ENCODE results near the gene STAP2. TPM values are rescaled to one million over a fixed set of nuclear protein-coding genes. Genes with fewer than 3 reads are reported as not detected.

The STAP2 gene
- polyA plus RNA-seq, 1 experiment = 5.3 TPM

DNA sequence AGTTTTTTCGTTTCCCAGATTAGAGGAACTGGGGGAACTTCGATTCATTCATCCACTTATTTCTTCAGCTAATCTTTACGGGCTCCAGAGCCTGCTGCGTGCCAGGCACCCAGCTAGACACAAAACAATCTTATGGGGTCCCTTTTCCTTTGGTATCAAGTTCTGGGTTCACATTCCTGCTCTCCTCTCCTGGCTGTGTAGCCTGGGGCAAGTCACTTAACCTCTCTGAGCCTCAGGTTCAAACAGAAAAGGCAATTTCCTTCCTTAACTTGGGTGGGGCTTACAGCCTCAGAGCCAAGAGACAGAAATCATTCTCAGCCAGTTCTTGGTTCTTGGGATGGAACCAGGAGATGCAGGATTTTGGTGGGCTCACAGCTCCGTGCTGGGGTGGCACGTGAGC lies 53.7 kb downstream of the STAP2 start:
- Histone ChIP-seq H3K4me3 (ENCODE audit: low read depth, low read length) (no peak overlapping the region), H3K9me3 (ENCODE audit: control insufficient read depth, insufficient read depth, low read length) (peaks cover 1% of the 10 kb centered on the region; the same call in 1 of the 2 replicates), H3K27ac (ENCODE audit: low read depth, low read length) (no peak overlapping the region), H3K27me3 (ENCODE audit: control insufficient read depth, insufficient read depth, low read length) (peaks cover 24% of the 10 kb centered on the region)
- POLR2A ChIA-PET = interaction anchor here (0.6 to 0.7 kb wide), 2 partner anchors 17 to 19 kb away, joined by 3 to 8 read pairs; partner anchors contain the start of gene FSD1
- DNase-seq (ENCODE audit: low read depth, low spot score) = no peak
- TF ChIP-seq, protein P1, sequence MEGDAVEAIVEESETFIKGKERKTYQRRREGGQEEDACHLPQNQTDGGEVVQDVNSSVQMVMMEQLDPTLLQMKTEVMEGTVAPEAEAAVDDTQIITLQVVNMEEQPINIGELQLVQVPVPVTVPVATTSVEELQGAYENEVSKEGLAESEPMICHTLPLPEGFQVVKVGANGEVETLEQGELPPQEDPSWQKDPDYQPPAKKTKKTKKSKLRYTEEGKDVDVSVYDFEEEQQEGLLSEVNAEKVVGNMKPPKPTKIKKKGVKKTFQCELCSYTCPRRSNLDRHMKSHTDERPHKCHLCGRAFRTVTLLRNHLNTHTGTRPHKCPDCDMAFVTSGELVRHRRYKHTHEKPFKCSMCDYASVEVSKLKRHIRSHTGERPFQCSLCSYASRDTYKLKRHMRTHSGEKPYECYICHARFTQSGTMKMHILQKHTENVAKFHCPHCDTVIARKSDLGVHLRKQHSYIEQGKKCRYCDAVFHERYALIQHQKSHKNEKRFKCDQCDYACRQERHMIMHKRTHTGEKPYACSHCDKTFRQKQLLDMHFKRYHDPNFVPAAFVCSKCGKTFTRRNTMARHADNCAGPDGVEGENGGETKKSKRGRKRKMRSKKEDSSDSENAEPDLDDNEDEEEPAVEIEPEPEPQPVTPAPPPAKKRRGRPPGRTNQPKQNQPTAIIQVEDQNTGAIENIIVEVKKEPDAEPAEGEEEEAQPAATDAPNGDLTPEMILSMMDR (IDR thresholded peaks at IDR 0.05; ENCODE audit: low read depth, low read length) = no peak
- CTCF ChIA-PET = interaction anchor here (0.5 kb wide), 1 partner anchor 63 kb away, joined by 3 read pairs; no protein-coding TSS in a partner anchor

DNA sequence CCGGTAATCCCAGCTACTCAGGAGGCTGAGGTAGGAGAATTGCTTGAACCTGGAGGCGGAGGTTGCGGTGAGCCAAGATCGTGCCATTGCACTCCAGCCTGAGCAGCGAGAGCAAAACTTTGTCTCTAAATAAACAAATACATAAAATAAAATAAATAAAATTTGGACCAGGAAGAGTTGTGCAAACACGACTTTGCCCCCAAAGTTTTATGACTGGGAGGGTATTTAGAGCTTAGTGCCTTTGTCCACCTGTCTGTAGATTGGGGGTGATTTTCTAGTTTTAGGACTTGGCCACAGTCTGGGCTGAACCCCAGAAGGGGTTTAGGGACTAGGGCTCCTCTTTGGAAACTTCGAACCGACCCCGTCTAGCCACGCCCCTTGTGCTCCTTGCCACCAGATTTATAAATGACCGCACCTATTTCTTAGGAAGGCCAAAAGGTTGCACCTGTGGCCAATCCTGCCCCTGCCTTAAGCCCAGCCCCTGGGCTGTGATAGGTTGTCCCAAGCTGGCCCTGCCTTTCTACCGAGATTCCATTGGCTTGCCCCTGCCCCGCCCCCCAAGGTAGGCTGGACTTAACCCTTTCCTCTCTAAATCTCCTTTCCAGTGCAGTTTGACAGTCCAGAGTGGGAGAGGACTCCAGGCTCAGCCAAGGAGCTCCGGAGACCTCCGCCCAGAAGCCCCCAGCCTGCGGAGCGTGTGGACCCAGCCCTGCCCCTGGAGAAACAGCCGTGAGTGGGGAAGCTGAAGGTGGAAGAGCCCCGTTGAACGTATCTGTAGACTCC lies 54.3 kb downstream of the STAP2 start:
- Histone ChIP-seq H3K4me3 (ENCODE audit: low read depth, low read length) (no peak overlapping the region), H3K27me3 (ENCODE audit: control insufficient read depth, insufficient read depth, low read length) (peaks cover 30% of the 10 kb centered on the region), H3K27ac (ENCODE audit: low read depth, low read length) (no peak overlapping the region), H3K9me3 (ENCODE audit: control insufficient read depth, insufficient read depth, low read length) (peaks cover 3% of the 10 kb centered on the region; the same call in 1 of the 2 replicates)
- CTCF ChIA-PET = interaction anchor here (0.5 to 0.6 kb wide), 2 partner anchors 63 to 145 kb away, joined by 3 to 8 read pairs; no protein-coding TSS in a partner anchor
- TF ChIP-seq, protein P1 (IDR thresholded peaks at IDR 0.05; ENCODE audit: low read depth, low read length) = no peak
- POLR2A ChIA-PET = interaction anchor here (0.5 to 0.6 kb wide), 2 partner anchors 44 to 186 kb away, joined by 3 to 6 read pairs; no protein-coding TSS in a partner anchor
- DNase-seq (ENCODE audit: low read depth, low spot score) = no peak

DNA sequence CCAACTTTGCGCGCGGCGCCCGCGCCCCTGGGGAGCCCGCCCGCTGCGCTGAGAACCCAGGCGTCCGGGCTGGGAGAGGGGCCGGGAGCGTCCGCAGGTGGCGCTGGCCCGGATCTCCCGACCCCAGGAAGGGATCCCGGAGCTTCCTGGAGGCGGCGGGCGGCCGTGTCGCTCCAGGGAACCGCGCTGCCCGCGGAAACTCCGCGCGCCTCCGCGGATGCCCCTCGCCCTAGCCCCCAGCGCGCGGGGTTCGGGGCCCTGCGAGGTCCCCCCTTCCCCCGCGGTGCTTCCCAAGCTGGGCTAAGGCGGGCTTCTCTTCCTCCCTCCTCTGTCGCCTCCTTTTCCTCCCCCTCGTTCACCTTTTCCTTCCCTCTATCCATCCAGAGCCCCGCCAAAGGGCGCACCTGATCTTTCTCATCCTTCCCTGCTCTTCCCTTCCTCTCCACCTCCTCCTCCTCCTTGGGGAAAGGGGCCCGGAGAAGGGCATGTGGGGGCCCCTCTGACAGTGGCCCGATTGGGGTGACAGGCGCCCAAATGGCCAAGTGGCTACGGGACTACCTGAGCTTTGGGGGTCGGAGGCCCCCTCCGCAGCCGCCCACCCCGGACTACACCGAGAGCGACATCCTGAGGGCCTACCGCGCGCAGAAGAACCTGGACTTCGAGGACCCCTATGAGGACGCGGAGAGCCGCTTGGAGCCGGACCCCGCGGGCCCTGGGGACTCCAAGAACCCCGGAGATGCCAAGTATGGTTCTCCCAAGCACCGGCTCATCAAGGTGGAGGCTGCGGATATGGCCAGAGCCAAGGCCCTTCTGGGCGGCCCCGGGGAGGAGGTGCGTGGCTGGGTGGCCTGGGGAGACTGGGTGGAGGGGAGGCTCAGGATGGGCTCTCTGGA lies 58.9 kb downstream of the STAP2 start:
- H3K4me3 ChIP-seq (ENCODE audit: low read depth, low read length) = no peak overlapping the region
- H3K27me3 ChIP-seq (ENCODE audit: control insufficient read depth, insufficient read depth, low read length) = peaks cover 37% of the 10 kb centered on the region
- no peak for DNase-seq (ENCODE audit: low read depth, low spot score)
- no peak overlapping the region for H3K27ac ChIP-seq (ENCODE audit: low read depth, low read length)
- peaks cover 3% of the 10 kb centered on the region; the same call in 1 of the 2 replicates for H3K9me3 ChIP-seq (ENCODE audit: control insufficient read depth, insufficient read depth, low read length)
- CTCF ChIA-PET = no interaction called here
- TF ChIP-seq, protein P1 (IDR thresholded peaks at IDR 0.05; ENCODE audit: low read depth, low read length) = no peak
- POLR2A ChIA-PET = no interaction called here

DNA sequence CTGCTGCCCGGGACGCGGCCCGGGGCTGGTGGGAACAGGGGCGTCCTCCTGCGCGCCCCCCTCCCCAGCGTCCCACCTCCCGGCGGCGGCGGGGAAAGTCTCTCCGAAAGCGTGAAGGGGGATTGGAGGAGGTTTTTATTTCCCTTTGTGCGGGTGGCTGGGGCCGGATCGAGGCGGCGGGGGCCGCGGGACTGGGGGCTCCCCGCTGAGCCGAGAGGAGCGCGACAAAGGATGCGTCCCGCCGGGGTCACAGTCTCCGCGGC lies 59.4 kb downstream of the STAP2 start:
- Histone ChIP-seq H3K27me3 (ENCODE audit: control insufficient read depth, insufficient read depth, low read length) (peaks cover 32% of the 10 kb centered on the region), H3K4me3 (ENCODE audit: low read depth, low read length) (no peak overlapping the region), H3K27ac (ENCODE audit: low read depth, low read length) (no peak overlapping the region), H3K9me3 (ENCODE audit: control insufficient read depth, insufficient read depth, low read length) (peaks cover 3% of the 10 kb centered on the region; the same call in 1 of the 2 replicates)
- TF ChIP-seq, protein P1 (IDR thresholded peaks at IDR 0.05; ENCODE audit: low read depth, low read length) = no peak
- ChIA-PET POLR2A (no interaction called here), CTCF (no interaction called here)
- no peak for DNase-seq (ENCODE audit: low read depth, low spot score)

Data from AG04450 (cell line).